Mesothelial cell of epicardium (in vitro differentiated cells): ENCODE measurements around the gene TPRX1. TPM values are rescaled to one million over a fixed set of nuclear protein-coding genes. Genes with fewer than 3 reads are reported as not detected.

Experiments used
- DNase-seq, 2 experiments: peaks; one replicate each; pipeline ENCODE4 v3.0.0; 2021; ENCODE audit warnings: low spot score in 2 of 2; ENCODE audit not compliant: unreplicated experiment in 2 of 2
- H3K27ac Mint-ChIP-seq: 2 replicates; pipeline ENCODE4 v1.8.0; 2021; ENCODE audit warnings: mixed read lengths
- H3K27me3 Mint-ChIP-seq: 2 replicates; pipeline ENCODE4 v1.8.0; 2021; ENCODE audit warnings: low read depth, mixed read lengths
- H3K36me3 Mint-ChIP-seq: 2 replicates; pipeline ENCODE4 v1.8.0; 2021; ENCODE audit warnings: mixed read lengths
- H3K4me1 Mint-ChIP-seq: 2 replicates; pipeline ENCODE4 v1.8.0; 2021; ENCODE audit warnings: mixed read lengths
- H3K4me3 Mint-ChIP-seq: 2 replicates; pipeline ENCODE4 v1.8.0; 2021; ENCODE audit warnings: mild to moderate bottlenecking, moderate library complexity, mixed read lengths
- H3K9me3 Mint-ChIP-seq: 2 replicates; pipeline ENCODE4 v1.8.0; 2021; ENCODE audit warnings: mixed read lengths
- CTCF ChIP-seq: fragments of 200-600 bp; sonication (generic); IDR thresholded peaks from one replicate; pipeline ENCODE4 v1.5.0; 2021; ENCODE audit warnings: antibody characterized with exemption; ENCODE audit not compliant: unreplicated experiment
- total RNA-seq: library from RNA; stranded (reverse); gene quantifications from 3 replicates; pipeline ENCODE4 v1.2.1, GENCODE V29; 2021

Gene TPRX1
- total RNA-seq, 1 donor from 2014 or later, result not detected

- Mint-ChIP-seq H3K4me3 (no peak overlapping the region), H3K36me3 (peaks cover 20% of the 10 kb centered on the region), H3K9me3 (no peaks in the 10 kb centered on the region), H3K27ac (no peak overlapping the region), H3K27me3 (no peaks in the 10 kb centered on the region), H3K4me1 (peaks cover 6% of the 10 kb centered on the region)
- TF ChIP-seq CTCF, result no peak
- DNase-seq, result no peak
Observed at GRCh38 chr19:47786566-47786965, 17.8 kb downstream of the TPRX1 start.

- Mint-ChIP-seq H3K27me3 (no peaks in the 10 kb centered on the region), H3K4me1 (peaks cover 18% of the 10 kb centered on the region), H3K4me3 (no peak overlapping the region), H3K27ac (no peak overlapping the region), H3K9me3 (no peaks in the 10 kb centered on the region), H3K36me3 (peaks cover 23% of the 10 kb centered on the region)
- no peak for TF ChIP-seq CTCF
- no peak for DNase-seq
Observed at GRCh38 chr19:47781590-47782262, 22.6 kb downstream of the TPRX1 start.

- peaks cover 18% of the 10 kb centered on the region for H3K4me1 Mint-ChIP-seq
- DNase-seq, result no peak
- peak overlapping the region; percentile 91 for H3K4me3 Mint-ChIP-seq
- H3K27me3 Mint-ChIP-seq, result no peaks in the 10 kb centered on the region
- peak overlapping the region; percentile 82 for H3K27ac Mint-ChIP-seq
- H3K36me3 Mint-ChIP-seq, result peaks cover 23% of the 10 kb centered on the region
- TF ChIP-seq CTCF, result no peak
- no peaks in the 10 kb centered on the region for H3K9me3 Mint-ChIP-seq
Observed at GRCh38 chr19:47780215-47780551, 24.2 kb downstream of the TPRX1 start.

GRCh38 chr19:47779524-47780214 is 24.7 kb downstream of the TPRX1 start:
- H3K4me1 Mint-ChIP-seq, result peaks cover 18% of the 10 kb centered on the region
- no peaks in the 10 kb centered on the region for H3K9me3 Mint-ChIP-seq
- peaks cover 22% of the 10 kb centered on the region for H3K36me3 Mint-ChIP-seq
- peak overlapping the region; percentile 72 for H3K27ac Mint-ChIP-seq
- no peak for TF ChIP-seq CTCF
- peak overlapping the region; percentile 91 for H3K4me3 Mint-ChIP-seq
- H3K27me3 Mint-ChIP-seq, result no peaks in the 10 kb centered on the region
- DNase-seq, result no peak

GRCh38 chr19:47778954-47779351 is 25.4 kb downstream of the TPRX1 start:
- H3K36me3 Mint-ChIP-seq, result peaks cover 16% of the 10 kb centered on the region
- H3K27me3 Mint-ChIP-seq, result no peaks in the 10 kb centered on the region
- DNase-seq, result no peak
- peaks cover 18% of the 10 kb centered on the region for H3K4me1 Mint-ChIP-seq
- TF ChIP-seq CTCF, result no peak
- H3K9me3 Mint-ChIP-seq, result no peaks in the 10 kb centered on the region
- peak overlapping the region; percentile 91 for H3K4me3 Mint-ChIP-seq
- H3K27ac Mint-ChIP-seq, result peak overlapping the region; percentile 43
